ENCODE results near the gene THPO.

THPO gene

DNA sequence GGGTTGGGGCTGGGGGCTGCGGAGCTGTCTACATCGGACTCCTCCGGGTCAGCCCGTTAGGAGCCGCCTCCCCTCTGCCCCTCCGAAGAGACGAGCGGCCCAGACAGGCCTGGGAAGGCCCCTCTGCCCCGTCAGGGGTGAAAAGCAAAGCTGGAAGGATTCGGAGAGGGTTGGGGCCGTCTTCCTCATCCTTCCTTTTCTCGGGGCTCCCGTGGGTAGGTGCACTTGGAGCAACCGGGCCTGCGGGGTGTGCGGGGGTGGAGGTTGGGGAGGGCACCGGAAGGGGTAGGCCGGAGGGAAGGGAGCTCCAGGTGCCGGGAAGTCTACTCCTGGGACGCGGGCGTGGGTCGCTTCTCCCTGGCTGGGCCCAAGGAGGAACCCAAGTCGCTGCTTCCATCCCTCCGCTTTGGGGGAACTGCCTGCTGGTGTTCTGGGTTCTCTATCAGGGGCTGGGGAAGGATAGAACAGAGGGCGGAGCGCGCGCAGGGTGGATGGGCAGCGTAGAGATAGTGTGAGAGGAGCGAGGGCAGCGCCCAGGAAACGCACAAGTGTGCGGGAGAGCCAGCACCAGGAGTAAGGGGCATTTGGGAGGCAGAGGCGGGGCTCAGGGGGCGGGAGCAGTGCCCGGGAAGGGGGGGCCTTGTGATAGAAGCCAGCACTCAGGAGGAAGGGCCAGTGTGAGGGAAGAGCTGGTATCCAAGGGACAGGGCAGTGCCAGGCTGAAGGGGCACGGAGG, 15.9 kb downstream of the THPO start:
- peak; percentile 94 for DNase-seq

DNA sequence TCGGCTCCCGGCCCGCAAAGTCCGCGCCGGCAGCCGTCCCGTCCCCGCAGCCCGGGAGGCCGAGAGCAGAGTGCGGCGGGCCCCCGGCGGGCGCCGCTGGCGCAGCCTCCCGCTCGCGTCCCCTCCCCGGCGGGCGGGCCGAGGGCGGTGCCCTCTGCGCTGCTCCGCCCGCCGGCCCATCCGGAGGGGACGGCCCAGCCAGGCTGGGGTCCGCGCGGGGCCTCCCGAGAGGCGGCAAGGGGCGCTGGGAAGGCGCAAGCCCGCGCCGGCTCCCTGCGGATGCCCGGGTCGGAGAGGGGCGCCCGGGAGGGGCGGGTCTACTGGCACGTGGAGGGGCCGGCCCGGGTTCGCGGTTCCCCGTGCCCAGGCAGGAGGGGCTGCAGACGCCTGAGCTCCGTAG, 16.5 kb downstream of the THPO start, which contains the start of the genes CLCN2 and POLR2H:
Gene CLCN2, minus strand, starts transcription at position 74 of the 400 bp plus-strand sequence. CDS start 126 bp downstream, outside the sequence.
Gene POLR2H, plus strand, starts transcription at position 179 of the 400 bp plus-strand sequence. CDS start 1,783 bp downstream, outside the sequence.
- DNase-seq, result peak; percentile 77

DNA sequence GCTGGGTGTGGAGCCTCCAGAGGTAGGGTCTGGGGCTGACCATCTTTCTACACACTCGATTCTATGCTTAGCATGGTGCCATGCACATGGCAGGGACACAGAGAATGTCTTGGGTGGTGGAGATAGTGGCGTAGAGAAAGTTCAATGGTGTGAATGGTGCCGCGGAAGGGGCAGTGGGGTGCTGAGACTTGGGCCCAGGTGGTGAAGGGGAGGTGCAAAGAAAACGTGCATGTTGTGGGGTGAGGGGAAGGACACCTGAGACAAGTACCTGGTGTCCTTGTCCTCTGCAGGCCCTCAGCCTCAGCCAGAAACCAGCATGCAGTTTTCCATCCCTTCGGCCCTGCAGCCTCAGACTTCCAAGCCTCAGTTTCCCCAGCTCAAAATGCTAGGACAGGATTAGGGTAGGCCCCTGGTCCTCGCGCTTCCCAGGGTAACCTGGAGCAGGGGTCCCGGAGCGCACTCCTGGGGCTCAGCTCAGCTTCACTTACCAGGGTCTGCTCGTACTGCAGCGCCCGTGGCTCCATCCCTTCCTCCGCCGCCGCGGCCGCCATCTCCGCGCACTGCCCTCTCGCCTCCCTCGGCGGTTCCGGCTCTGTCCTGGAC, 17.0 kb downstream of the THPO start:
- peak; percentile 53 for DNase-seq

DNA sequence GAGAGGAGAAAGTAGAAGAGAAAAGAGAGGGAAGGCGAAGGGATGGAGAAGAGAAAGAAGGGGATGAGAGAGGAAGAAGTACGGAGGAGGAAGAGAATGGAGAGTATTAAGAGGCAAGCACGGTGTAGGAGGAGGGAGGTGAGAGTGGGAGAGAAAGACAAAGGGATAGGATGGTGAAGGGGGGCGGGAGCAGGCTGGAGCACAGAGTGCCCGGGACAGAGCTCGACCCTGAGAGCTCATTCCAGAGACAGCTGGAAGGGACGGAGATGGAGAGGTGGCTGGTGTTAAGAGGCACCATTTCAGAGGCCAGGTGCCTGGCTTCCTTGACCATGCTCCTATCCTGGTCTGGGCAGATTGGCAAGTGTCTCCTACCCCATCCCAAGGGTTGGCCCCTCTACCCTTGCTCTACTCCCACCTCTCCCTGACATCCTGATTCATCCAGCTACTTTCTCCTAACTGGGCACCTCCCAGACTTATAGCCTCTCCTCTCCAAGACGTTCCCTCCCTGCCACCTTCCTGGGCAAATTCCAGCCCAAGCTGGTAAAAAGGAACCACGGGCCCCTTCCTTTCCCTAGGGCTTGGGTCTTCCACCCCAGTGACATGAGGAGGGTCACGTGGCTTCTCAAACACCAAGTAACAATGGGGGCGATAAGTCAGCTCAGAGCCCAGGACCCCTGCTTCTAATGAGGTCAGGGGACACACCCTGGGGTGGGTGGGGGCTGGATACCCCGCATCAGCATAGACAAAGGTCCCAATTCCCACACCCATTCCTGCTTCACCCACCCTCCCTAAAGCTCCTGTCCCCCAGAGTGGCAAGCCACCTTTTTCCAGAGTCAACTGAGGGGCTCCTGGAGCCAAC, 17.7 kb downstream of the THPO start:
- DNase-seq, result no peak

DNA sequence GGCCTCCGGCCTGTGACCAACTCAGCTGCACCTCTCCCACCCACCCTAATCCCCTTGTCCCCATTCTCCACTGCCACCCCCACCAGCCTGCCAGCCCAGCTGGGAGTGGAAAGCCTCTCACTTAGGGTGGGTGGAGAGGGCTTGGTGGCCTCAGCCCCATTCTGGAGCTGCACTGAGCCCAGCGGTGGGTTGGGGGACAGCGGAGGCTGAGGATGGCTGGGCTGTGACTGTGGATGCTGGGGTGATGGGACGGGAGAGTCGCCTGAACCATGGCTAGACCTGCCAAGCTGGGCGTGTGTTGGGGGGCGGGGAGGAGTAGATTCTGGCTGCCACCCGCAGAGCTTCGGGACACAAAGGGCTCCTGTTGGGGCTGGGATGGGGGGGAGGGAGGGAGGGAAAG, 18.4 kb downstream of the THPO start:
- no peak for DNase-seq

DNA sequence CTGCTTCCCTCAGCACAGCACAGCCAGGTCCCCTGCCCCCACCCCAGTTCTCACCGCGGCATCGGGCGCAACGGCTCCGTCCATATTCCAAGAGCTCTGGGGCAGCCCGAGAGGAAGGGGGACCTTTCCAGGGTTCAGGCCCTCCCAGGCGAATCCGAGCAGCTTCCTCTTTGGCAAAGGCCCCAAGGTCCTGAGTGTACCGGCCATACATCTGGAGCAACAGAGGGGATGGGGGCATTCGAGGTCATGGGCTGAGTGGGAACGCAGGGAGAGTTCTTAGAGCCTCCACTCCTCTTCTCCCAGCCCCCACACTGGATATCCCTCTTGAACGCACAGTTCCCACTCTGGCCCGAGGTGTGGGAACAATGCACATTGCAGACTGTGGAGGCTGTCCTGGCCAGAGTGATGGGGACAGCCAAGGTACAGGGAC, 19.1 kb downstream of the THPO start:
- DNase-seq, result no peak

DNA sequence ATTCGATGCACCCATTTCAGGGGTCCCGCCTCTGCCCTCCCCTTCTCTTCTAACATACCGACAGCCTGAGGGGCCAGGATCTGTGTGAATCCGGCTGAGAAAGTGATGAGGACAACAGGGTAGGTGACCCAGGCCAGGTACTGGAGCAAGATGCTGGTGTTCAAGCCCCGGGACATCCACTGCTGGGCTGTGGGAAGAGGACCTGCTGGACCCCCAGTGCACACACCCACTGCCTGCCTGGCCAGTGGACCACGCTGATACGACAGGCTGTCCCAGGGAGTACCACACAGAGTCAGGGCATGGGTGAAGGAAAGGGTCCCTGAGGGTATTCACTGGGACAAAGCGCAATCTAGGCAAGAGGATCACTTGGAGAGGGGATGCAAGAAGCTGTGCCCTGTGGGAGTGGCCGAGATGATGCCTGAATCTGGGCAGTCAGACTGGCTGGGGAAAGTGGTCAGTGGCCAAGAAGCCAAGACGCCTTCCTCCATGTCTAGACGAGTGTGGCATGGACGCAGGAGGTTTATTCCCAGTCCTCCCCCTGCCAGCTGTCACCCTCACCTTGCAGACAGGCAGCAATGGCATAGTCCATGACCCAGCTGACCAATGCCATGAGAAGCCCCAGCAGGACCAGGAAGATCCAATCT, 19.8 kb downstream of the THPO start:
- no peak for DNase-seq

DNA sequence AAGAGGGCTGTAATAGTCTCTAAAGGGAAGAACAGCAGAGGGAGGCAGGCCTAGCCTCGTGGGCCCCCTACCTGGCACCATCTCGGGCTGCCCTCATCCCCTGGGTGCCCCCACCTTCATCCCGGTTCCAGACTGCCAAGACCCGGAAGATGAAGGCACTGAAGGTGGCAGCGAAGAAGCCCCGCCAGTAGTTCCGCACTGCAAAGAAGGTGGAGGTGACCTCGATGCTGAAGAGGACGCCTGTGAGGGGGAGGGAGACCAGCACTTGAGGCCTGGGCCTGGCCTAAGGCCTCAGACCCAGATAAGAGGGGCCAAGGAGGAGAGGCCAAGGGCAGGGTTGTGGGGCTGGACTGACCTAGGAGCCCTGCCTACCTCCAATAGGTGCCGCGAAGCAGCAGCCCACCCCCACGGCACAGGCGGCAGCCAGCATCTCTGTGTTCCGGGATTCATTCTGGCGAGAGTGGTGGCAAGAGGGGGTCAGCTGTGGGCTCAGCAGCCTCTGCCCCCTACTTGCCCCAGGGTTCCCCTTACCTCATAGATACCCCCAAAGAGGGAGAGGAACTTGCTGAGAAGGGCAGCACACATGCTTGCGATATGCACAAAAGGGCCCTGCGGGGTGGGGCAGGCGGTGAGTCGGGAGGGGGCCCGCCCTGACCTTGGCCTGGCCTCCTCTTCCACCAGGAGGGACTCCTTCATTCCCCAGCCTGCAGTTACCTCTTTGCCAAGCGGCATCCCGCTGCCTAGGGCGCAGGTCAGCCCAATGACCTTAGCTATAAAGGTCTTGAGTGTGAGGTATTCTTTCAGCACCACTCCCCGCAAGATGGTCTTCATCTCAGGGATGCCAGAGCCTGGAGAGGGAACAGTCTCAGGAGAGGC, 20.5 kb downstream of the THPO start:
- DNase-seq, result no peak

DNA sequence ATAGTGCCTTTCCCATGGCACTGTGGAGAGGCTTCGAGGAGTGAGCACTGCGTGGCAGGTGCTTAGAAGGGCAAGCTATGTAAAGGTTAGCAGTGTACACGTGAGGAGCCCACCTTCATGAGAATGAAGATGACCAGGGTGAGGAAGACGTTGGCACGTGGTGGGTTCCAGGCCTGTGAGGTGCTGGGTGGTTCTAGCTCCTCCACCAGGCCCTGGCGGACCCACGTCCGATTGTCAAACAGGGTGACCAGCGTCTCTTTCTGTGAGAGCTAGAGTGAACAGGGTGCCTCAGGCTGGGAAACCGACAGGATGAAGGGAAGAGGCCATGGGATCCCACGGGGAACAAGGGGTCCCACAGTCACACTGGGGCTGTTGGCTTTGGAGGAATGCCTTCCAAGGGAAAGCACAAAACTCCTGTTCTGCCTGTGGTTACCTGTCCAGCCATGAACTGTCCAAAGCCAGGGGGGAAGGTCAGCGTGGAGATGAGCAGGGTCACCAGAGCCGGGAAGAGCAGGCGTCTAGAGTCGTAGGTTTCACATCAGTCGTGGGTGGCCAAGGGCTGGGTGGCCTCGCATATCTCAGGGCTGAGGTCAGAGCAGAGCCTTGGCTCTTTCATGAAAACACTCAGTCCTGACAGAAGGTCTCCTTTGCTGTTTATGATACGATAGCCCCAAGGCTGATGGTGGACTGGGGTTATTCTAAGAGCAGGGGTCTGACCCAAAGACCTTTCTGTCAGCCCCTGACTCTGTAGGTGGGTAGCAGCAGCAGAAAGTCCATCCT, 22.6 kb downstream of the THPO start:
- DNase-seq, result no peak

DNA sequence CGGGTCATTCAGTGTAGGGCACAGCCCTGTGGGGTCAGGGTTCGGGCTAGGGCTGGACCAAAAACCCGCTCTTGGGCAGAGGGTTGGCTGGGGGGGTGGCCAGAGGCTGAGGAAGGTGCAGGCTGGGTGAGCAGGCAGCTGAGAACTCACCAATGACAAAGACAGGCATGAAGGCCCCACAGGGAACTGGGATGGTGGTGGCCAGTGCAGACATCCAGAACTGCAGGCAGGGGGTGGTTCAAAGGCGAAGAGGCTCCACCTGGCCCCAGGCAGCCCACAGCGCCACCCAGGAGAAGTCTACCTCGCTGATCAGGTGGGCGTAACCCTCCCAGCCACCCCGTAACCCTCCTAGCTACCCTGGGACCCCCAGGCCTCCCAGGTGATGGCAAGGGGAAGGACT, 23.3 kb downstream of the THPO start:
- no peak for DNase-seq

DNA sequence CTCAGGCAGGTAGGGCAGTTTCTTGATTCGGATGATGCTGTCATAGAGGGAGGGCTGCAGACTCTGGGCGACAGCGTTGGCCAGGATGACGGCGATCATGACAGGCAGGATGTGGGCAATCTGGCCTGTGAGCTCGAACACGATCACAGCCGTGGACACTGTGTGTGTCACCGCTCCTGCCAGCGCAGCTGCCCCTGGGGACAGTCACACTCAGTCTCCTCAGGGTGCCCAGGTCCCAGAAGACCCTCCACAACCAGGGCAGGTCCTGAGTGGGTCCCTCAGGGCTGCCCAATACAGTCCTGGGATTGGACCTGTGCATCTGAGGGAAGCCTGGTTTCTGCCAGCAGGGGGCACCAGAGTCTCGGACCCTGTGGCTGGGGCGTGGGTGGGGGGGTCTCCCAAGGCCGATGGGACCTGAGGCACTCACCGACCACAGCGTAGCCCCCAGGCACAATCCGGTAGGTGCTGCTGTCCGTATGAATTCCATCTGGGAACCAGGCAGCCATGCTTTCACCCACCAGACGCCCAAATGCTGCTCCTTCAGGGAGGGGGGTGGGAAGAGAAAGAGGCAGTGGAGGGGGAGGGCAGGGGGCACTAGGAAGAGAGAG, 23.8 kb downstream of the THPO start:
- DNase-seq, result peak; percentile 48

DNA sequence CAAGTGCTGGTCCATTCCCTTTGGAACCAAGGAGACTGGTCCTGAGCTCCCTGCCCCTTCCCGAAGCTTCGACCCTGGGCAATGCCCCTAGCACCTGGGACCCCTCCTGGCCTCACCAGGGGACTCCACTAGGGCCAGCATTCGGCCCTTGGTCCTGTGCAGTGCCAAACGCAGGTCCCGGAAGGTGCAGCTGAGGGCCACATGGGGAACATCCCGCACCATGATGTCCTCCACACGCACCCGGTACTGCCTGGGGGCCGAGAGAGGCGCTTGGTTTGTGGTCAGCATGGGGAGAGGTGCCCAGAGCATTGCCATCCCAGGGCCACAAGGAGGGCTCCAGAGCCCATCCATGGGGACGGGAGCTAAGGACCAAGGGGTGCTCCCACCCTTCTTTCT, 24.5 kb downstream of the THPO start:
- DNase-seq, result no peak

DNA sequence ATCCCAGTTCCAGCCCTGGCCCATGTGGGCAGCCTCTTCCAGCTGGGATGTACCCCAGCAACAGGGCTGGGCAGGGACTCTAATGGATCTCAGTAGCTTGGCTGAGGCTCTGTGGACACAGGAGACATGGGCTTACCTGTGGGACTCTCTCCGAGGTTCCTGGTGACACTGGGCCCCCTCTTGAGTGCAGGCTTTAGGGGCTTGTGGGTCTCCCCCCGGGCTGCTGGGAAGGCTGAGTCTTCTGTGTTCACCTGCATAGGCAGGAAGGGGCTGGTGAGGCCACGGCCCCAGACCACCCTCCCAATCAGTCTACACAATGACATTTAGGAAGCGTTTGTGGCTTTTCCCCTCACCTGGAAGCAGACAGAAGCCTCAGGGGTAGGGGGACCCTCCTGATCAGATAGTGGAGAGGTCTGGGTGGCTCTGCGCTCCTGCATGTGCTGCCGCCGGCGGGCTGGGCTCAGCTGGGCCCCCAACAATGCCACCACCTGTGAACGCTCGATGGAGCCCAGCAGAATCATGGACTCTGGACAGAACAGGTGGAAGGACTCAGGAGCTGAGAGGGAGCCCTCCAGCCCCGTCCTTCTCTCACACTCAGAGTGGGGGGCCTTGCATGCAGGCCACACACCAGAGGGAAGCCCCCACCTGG, 25.0 kb downstream of the THPO start:
- DNase-seq, result no peak

DNA sequence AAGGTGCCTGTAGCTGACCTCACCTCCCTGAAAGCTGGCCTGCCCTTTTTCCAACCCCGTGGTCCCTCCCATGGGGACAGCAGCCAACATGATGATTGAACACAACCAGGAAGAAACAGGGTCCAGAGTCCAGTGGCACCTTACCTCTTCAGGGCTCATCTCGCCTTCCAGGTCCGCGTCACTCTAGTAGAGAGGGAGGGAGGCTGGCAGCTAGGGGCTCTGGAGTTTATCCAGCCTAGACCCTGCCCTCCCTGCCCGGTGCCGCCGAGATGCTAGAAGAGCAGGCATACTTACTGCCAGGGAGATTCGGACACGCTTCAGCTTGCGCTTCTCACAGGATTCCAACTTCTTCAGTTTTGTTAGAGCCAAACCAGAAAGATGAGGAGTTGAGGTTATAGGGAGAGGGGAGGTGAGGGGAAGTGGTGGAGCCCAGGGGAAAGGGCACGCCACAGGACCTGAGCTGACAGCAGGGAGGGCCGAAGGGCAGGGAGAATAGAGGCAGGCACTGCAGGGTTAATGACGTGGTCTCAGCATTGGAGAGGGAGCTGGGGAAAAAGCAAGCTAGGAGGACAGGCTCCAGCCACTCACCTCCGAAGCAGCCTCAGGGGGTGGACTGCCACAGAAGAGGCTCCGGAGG, 25.7 kb downstream of the THPO start:
- no peak for DNase-seq

DNA sequence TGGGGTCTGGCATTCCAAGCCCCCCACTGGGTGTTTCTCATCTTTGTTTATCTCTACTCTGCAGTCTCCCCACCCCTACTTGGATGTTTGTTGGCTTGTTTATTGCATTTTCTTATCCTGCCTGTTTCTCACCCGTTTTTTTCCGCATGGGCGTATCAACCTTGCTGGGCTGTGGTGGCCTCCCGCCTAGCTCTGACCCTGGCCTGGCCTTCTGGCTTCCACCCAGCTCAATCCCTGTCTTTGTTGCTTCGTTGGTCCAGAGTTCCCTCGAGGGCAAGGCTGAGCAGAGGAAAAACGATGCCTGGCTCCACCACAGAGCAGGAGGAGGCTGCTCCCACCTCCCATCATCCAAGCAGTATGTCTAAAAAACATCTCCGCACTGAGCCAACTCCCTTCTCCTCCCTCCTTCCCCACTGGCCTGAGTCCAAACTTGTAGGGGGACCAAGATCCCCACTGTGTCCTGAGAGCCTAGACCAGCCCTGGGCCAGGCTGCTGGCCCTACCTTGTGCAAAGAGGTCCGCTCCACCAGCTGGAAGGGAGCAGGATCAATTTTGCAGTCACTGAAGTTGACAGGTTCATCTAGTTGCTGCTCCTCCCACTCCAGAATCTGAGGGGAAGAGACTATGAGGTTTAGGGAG, 26.4 kb downstream of the THPO start:
- DNase-seq, result no peak

DNA sequence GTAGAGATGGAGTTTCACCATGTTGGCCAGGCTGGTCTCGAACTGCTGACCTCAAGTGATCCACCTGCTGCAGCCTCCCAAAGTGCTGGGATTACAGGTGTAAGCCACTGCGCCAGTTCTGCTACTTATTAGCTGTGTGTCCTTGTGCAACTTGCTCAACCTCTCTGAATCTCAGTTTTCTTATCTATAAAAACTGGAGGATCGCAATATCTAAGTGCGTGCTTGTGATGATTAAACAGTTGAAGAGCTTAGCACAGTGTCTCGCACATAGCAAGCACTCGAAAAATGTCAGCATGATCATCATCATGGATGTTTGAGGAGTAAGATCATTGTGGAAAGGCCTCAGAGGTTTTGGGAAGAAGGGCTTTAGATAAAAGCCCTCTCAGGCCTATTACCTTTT, 27.4 kb downstream of the THPO start:
- no peak for DNase-seq

DNA sequence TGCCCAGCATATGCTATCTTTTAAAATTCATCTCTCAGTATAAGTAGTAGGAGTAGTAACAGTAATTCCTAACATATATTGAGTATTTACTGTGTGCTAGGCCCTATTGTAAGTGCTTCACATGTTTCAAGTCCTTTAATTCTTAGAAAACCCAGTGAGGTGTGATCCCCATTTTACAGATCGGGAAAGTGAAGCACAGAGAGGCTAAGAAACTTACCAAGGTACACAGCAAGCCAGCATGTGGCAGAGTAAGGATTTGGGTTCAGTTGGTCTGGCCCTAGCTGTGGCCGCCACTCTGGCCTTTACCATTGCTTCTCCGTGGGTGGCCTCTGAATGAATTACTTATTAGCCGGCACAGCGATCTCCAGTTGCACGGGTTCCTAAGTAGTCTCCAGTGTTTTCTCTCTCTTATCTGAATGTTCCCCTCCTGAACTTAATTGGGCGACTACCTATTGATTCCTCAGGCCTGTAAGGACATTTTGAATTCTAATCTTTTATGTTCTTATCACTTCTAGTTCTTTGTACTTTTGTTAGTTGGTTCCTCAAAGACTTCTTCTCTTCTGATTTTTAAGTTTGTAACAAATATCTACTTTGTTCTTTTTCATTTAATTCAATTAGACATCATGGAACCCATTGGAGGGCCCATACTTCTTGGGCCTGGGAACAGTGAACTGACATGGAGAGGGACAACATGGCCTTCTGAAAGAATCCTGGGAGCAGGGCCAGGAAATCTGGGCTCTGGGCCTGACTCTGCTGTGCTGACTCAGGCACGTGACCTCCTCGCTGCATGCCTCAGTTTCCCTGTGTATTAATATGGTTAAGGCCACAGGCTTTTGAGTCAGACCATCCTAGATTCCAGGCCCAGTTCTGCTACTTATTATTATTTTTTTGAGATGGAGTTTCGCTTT, 28.2 kb downstream of the THPO start:
- no peak for DNase-seq

DNA sequence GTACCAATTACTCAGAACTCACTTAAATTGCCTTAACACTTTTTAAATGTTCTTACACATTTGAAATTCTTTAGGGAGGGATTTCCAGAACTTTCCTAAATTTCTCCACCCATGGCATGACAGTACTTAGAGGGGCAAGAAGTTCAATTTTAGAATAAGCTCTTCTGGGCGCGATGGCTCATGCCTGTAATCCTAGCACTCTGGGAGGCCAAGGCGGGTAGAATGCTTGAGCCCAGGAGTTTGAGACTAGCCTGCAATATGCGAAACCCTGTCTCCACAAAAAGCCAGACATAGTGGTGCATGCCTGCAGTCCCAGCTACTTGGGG, 30.0 kb downstream of the THPO start:
- no peak for DNase-seq
